GM12878 (cell line): ENCODE results near the gene SIRPD.
"Not testable (repeated sequence)": the region's sequence is repeated elsewhere in the genome, so short reads cannot be mapped to it uniquely, and the experiment has no call there.

Experiments used
- CTCF ChIP-seq, 3 experiments: IDR thresholded peaks in 2 of 3; conservative IDR thresholded peaks in 1 of 3; 2 replicates each; pipeline ENCODE4 v1.5.1; 2011; ENCODE audit warnings: low read depth in 3 of 3, low read length in 3 of 3, mild to moderate bottlenecking in 3 of 3, control low read depth in 2 of 3, moderate library complexity in 2 of 3, inconsistent platforms in 1 of 3, mixed read lengths in 1 of 3; ENCODE audit not compliant: control insufficient read depth in 2 of 3, insufficient read depth in 1 of 3; ENCODE audit errors: extremely low read depth in 1 of 3
- EZH2 ChIP-seq: IDR thresholded peaks from 2 replicates; pipeline ENCODE4 v1.6.1; 2012; ENCODE audit warnings: low read depth, mild to moderate bottlenecking, control low read depth, inconsistent platforms, low read length, borderline replicate concordance; ENCODE audit not compliant: control insufficient read depth
- KLF5 ChIP-seq: fragments of 450-650 bp; IDR thresholded peaks from 2 replicates; pipeline ENCODE4 v1.6.1; 2014; ENCODE audit warnings: mild to moderate bottlenecking; ENCODE audit not compliant: partially characterized antibody
- PML ChIP-seq: IDR thresholded peaks from 2 replicates; pipeline ENCODE4 v1.6.1; 2012; ENCODE audit warnings: low read length, inconsistent platforms
- POLR2A ChIP-seq: IDR thresholded peaks from 2 replicates; pipeline ENCODE4 v1.6.1; 2011; ENCODE audit warnings: low read depth, mild to moderate bottlenecking, low read length
- RAD51 ChIP-seq: fragments of 450-650 bp; IDR thresholded peaks from 2 replicates; pipeline ENCODE4 v1.6.1; 2016; ENCODE audit warnings: moderate library complexity, mild to moderate bottlenecking, inconsistent platforms
- RB1 ChIP-seq: fragments of 450-650 bp; formaldehyde crosslinking; IDR thresholded peaks from 2 replicates; pipeline ENCODE4 v1.6.1; 2017; ENCODE audit warnings: mild to moderate bottlenecking, borderline replicate concordance
- SIN3A ChIP-seq: IDR thresholded peaks from 2 replicates; pipeline ENCODE4 v1.6.1; 2012; ENCODE audit warnings: low read depth, low read length, improper control_type of control experiment
- SP1 ChIP-seq: IDR thresholded peaks from one replicate; pipeline ENCODE4 v1.6.1; 2011; ENCODE audit warnings: low read depth, low read length
- ZNF24 ChIP-seq: fragments of 450-650 bp; IDR thresholded peaks from 2 replicates; pipeline ENCODE4 v1.6.1; 2017; ENCODE audit warnings: antibody characterized with exemption, mild to moderate bottlenecking
- TF ChIP-seq, protein P1 (sequence below): IDR thresholded peaks from 2 replicates; pipeline ENCODE4 v1.6.1; 2011; ENCODE audit warnings: low read depth, low read length, improper control_type of control experiment, borderline replicate concordance
- TF ChIP-seq, protein P2 (sequence below): IDR thresholded peaks from 2 replicates; pipeline ENCODE4 v1.6.1; 2011; ENCODE audit warnings: borderline replicate concordance, low read depth, mild to moderate bottlenecking, moderate library complexity, mixed read lengths, low read length; ENCODE audit not compliant: insufficient read depth; ENCODE audit errors: extremely low read length
- TF ChIP-seq, protein P3 (sequence below): fragments of 450-650 bp; IDR thresholded peaks from 2 replicates; pipeline ENCODE4 v1.6.1; 2016; ENCODE audit warnings: mild to moderate bottlenecking

DNA sequence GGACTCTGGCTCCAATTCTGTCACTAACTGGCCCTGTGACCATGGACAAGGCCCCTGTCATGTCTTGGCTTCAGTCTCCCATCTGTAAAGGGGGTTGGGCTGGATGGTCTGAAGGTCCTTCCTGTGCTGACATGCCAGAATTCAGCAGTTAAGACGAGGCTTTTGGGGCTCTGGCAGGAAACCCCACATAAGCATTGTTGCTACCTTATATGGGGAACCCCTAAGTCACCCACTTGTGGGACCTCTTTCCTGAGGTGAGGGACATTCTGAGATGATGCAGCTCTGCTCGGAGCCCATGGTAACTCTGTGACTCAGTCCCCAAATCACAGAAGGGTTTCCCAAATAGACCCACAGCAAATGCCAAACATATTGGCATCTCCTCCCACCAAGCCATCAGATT is 19.8 kb upstream of the SIRPD start:
- TF ChIP-seq KLF5; CTCF (IDR thresholded peaks at IDR 0.05 in 2 of 3, conservative IDR thresholded peaks at IDR 0.05 in 1 of 3; ENCODE audit: control insufficient read depth in 2 of 3, extremely low read depth in 1 of 3, insufficient read depth in 1 of 3, low read depth in 3 of 3, low read length in 3 of 3); POLR2A; EZH2; SIN3A; PML; RAD51; SP1; ZNF24; RB1: not testable (repeated sequence)
- TF ChIP-seq, protein P1, sequence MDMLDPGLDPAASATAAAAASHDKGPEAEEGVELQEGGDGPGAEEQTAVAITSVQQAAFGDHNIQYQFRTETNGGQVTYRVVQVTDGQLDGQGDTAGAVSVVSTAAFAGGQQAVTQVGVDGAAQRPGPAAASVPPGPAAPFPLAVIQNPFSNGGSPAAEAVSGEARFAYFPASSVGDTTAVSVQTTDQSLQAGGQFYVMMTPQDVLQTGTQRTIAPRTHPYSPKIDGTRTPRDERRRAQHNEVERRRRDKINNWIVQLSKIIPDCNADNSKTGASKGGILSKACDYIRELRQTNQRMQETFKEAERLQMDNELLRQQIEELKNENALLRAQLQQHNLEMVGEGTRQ: not testable (repeated sequence)
- TF ChIP-seq, protein P2, sequence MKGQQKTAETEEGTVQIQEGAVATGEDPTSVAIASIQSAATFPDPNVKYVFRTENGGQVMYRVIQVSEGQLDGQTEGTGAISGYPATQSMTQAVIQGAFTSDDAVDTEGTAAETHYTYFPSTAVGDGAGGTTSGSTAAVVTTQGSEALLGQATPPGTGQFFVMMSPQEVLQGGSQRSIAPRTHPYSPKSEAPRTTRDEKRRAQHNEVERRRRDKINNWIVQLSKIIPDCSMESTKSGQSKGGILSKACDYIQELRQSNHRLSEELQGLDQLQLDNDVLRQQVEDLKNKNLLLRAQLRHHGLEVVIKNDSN: not testable (repeated sequence)
- TF ChIP-seq, protein P3, sequence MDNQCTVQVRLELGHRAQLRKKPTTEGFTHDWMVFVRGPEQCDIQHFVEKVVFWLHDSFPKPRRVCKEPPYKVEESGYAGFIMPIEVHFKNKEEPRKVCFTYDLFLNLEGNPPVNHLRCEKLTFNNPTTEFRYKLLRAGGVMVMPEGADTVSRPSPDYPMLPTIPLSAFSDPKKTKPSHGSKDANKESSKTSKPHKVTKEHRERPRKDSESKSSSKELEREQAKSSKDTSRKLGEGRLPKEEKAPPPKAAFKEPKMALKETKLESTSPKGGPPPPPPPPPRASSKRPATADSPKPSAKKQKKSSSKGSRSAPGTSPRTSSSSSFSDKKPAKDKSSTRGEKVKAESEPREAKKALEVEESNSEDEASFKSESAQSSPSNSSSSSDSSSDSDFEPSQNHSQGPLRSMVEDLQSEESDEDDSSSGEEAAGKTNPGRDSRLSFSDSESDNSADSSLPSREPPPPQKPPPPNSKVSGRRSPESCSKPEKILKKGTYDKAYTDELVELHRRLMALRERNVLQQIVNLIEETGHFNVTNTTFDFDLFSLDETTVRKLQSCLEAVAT: not testable (repeated sequence)
